Stimulated activated CD8-positive, alpha-beta memory T cell treated with anti-CD3 and anti-CD28 coated beads, Interleukin-12 subunit alpha, Interleukin-12 subunit beta, amount 100 ng/mL, for 24 hours (primary cell): Measurements from ENCODE around the gene CLDN9.
A peak's percentile ranks its signal among the peaks of the same experiment; 100 is the strongest.

Source experiments
- DNase-seq: peaks from one replicate; pipeline ENCODE4 v3.0.0-alpha.2; 2020; ENCODE audit errors: extremely low read depth

The CLDN9 gene

DNA sequence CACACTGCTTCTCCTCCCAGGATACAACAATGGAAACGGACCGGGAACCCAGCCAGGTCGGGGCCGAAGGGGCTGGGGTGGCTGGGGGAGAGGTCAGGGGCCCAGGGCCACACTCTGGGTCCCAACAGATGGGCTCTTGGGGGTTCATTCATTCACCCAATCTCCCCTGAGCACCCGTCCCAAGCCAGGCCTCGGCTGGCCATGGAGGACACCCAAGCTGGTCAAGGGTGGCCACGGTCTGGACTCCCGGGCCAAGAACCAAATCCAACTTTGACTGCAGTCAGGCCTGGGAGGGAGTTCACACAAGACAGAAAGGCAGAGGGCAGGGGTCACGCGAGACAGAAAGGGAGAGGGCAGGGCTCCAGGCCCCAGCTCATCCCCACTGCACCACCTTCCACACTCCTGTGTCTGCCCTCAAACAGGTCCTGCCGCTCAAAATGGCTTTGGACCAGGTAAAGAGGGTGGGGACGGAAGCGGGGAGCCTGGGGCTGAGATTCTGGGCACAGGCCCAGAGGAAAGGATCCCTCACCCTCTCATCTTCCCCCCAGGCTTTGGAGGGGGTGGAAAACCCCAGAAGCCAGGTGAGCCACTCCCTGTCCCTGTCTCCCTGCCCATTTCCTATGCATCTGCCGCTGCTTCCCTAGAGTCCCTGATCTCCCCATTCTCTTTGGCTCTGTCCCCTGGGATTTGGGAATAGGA is 20.2 kb upstream of the CLDN9 start:
- no peak for DNase-seq

DNA sequence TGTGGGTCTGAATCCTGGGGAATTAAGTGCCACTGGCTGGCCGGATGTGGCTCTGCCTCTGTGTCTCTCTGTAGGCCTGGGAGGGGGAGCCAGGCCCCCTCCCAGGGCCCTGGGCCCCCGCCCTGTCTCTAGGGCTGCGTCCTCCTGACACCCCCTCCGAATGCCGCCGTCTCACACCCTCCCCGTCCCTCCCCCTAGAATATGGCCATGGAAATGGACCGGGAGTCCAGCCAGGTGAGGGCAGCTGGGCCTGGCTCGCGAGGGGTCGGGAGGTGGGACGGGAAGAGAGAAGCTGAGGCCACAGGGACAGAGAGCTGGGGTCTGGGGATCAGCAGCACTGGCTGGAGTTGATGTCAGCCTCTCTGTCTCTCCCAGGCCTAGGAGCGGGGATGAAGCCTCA is 16.4 kb upstream of the CLDN9 start:
- no peak for DNase-seq

GRCh38 chr16:2999929-3000328 is 12.8 kb upstream of the CLDN9 start:
- no peak for DNase-seq

DNA sequence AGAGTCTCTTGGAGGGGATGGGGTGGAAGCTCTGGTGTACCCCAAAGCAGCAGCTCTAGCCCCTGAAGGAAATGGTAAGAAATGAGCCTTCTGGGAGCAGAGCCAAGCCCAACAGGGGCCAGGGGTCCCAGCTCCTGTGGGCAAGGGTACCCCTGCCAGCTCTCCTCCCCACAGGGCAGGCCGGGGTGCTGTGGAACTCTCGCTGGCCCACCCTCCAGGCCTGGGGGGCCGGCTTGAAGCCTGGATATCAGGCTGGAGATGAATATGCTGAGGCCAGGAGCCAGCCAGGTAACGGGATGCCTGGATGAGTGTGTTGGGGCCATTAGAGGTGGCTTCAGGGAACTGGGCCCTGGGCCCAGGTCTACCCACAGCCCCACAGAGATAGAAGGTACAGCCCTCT is 12.2 kb upstream of the CLDN9 start:
- DNase-seq: no peak

GRCh38 chr16:3001316-3001715 is 11.4 kb upstream of the CLDN9 start:
- no peak for DNase-seq

GRCh38 chr16:3003582-3004270 is 9.0 kb upstream of the CLDN9 start:
- peak; percentile 90 for DNase-seq

- no peak for DNase-seq
Observed at GRCh38 chr16:3004319-3004718, 8.4 kb upstream of the CLDN9 start.

GRCh38 chr16:3004781-3005284 is 7.9 kb upstream of the CLDN9 start:
- DNase-seq: no peak

DNA sequence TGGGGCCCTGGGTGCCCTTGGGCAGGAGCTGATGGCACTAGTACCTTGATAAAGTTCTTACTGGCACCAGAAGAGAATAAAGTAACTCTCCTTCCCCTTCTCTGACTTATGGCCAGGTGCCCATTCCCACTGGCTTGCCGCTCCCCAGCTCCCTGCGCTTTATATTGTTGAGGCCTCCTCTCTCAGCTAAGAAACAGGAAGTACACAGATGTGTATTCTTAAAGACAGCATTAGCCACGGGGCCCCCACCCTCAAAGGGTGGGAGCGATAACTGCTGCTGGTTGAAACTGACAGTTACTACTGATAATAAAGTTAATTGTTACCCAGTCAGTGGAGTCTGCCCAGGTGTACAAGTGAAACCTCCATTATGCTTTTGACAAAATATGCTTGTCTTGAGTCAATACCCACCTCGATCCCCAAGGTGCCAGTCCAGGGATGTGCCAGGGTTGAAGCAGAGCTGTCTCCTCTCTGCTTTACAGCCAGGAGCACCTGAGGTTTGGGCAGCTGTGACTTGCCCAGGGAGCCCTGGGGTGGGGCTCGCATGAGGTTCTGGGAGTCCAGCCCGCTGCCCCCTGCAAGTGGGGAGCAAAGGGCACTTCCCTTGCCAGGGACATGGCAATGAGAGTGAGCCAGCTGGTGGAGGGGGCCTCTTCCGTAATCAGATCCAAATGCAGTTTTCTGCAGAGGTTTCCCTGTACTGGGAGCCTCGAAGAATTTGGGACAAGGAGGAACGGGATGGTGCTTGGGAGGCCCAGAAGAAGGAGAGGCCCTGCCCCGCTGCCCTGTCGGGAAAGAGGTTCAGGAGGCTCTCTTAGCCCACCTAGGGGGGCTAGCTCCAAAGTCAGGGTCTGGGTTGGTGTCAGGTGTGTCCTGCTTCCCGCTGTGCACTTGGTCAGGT is 5.4 kb upstream of the CLDN9 start:
- no peak for DNase-seq

GRCh38 chr16:3007957-3008689 is 4.6 kb upstream of the CLDN9 start:
- no peak for DNase-seq

- no peak for DNase-seq
Observed at GRCh38 chr16:3008690-3009037, 4.1 kb upstream of the CLDN9 start.

DNA sequence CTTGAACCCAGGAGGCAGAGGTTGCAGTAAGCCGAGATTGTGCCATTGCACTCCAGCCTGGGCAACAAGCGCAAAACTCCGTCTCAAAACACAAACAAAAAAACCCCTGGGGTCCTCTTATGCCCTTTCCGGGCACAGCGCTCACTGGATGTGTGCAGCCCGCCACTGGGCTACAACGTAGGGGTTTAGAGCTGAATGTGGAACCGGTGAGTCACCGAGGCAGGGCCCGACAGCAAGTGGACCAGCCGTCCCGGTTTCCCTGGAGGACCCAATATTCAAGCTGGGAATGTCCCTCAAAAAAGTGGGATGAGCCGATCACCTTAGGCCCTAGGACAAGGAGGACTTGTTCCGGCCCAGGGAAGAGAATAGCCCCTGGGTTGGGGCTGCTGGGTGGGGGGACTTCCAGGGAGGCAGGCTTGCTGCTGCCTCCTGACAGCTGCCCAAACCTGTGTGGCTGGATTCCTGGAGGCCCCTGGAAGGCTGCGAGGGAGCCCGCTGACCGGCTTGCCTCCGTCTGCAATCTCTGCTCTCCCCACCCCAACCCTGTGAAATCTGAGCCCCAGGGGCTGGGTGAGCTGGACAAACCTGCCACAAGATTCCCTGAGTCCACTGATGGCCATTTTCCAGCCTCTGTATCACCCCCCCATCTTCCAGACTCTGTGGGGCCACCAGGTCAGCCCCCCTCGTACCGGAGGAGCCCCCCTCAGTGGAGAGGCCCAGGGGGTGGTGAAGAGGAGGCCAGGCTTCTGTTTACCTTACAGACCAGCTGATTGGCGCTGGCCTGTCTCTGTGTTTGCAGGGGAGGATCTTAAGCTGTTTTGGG is 2.9 kb upstream of the CLDN9 start:
- no peak for DNase-seq

DNA sequence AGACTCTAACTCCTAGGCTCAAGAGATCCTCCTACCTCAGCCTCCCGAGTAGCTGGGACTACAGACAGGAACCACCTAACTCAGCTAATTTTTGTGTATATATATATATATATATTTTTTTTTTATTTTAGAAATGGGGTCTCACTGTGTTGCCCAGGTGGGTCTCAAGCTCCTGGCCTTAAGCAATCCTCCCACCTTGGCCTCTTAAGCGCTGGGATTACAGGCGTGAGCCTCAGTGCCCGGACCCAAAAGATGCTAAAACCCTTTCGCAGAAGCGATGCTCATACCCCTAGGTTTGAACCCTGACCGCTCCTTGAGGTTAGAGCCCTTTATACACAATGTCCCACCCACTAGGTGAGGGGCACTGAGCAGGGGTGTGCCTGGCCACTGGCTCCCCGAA is 2.2 kb upstream of the CLDN9 start:
- no peak for DNase-seq

GRCh38 chr16:3012246-3012645 is 477 bp upstream of the CLDN9 start:
- no peak for DNase-seq

DNA sequence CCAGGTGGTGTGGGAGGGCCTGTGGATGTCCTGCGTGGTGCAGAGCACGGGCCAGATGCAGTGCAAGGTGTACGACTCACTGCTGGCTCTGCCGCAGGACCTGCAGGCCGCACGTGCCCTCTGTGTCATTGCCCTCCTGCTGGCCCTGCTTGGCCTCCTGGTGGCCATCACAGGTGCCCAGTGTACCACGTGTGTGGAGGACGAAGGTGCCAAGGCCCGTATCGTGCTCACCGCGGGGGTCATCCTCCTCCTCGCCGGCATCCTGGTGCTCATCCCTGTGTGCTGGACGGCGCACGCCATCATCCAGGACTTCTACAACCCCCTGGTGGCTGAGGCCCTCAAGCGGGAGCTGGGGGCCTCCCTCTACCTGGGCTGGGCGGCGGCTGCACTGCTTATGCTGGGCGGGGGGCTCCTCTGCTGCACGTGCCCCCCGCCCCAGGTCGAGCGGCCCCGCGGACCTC is 798 bp downstream of the CLDN9 start:
- no peak for DNase-seq

DNA sequence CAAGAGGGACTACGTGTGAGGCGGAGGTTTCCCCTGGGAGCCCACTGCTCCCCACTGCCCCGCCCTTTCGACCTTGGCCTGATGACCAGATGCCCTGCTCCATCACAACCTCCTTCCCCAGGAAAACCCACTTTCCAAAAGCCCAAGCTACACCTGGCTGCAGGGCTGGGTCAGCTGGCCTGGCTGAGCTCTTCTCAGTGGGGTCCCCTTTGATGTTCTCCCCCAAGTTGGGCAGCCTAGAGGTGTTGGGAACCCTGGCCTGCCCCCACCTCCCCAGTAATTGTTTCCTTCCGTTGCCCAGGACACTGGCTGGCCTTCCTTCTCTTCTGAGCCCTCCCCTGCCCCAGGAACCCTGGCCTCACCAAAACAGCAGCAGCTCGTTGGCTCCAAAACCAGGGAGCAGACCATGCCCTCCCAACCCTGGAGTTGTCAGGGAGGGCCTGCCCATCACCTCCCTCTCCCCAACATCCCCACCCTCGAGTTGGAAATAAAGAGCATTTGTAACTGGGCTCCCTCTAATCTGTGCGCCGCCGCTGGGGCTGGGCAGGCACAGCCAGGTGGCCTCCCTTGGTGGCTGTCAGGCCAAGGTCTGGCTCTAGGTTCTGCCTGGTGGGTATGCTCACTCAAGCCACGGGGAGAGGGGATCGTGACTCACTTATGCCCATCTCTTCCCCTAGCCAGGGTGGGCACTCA is 1.4 kb downstream of the CLDN9 start:
- no peak for DNase-seq

GRCh38 chr16:3014971-3015370 is 2.2 kb downstream of the CLDN9 start:
- DNase-seq: no peak

DNA sequence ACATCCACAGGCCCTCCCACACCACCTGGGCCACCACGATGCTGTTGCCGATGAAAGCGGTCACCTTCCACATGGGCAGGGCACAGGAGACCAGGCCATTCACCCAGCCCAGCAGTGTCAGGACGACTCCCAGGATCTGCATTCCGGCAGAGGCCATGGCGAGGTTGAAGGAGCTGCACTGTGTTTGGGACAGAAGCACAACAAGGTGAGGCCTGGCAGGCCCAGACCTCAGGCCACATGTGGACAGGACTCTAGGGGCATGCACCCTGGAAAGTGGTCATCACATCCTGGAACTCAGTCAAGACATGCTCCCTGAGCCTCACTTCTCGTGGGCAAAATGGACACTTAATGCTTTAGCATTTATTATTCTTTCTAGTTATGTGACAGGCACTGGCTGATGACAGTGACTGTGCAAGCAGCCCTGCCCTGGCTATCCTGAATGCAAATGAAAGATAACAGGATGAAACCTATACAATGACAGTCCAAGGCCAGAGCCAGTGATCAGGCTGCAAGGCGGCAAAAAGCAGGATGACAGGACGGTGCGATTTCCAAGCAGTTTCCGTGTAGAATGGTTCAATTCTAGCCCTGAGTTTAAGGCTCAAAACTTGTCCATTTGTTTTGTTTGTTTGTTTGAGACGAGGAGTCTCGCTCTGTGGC is 3.3 kb downstream of the CLDN9 start:
- DNase-seq: no peak

DNA sequence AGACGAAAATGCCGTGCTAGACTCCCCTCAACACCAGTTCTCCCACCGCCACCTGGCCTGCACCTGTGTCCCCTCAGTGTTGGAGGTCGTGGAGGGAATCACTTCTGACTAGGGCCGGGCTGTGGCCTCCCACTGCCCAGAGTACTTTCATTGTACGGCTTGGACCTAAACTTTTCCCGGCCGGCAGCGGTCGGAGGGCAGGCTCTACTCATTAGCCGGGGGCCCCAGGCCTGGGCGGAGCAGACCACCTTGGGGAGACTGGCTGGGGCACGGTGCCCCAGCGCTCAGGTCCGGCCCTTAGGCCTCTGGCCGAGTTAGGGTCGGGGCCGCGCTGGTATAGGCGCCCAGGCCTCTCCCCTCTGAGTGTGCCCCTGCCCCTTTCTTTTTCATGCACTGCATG is 4.6 kb downstream of the CLDN9 start:
- DNase-seq: no peak
